Activated T-cell treated with anti-CD3 and anti-CD28 coated beads for 4 hours (primary cell): ENCODE measurements around the gene RIPOR1.

ENCODE experiments used
- DNase-seq: peaks from one replicate; pipeline ENCODE4 v3.0.0-alpha.2; 2020

RIPOR1 gene

DNA sequence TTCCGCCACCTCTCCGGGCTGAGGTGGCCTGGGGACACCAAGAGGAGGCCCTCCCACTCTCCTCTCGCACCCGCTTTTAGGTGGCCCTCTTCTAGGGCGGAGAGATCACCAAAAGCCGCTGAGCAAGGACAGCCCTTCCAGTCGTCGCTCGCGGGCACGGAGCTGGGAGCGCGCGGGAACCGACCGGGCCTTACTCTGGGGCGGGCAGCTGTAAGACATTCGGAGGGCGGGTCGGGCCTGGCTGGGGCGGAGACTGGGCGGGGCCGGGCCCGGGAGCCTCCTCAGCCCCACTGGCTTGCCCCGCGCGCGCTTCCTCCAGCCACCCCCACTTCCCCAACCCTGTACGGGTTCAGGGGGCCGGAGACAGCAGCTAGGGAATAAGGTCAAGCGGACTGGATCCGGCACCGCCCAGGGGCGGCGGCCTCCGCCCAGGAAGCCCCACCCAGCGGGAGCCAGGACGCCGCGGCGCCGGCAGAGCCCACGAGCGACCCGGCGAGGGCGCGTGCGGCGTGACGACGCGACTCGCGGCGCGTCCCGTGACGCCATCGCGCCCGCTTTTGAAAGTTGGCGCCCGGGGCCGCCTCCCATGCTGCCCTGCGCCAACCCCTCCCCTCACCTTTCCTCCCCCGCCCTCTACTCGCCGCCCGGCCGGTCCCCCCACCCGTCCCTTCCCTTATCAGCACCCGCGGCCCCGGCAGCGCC is 33.3 kb downstream of the RIPOR1 start:
- DNase-seq = peak; percentile 93

DNA sequence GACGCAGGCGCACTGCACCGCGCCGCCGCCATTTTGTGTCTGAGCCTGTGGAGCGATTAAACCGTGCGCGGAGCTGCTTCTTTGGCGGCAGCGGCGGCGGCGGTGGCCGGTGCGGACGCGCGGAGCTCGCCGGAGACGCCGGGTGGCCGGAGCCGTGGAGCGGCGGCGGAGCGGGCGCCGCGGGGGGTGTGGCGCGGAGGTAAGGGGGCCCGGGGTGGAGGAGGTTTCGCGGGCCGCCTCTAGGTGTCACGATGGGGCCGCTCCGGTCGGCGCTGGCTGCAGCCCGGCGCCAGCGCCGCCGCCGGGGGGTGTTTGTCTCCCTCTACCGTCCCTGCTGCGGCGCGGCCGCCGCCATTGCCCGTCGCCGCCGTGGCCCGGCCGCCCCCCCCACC is 33.9 kb downstream of the RIPOR1 start, which contains the start of gene CTCF:
TSS of gene CTCF (plus strand) at position 1 of the 392 bp plus-strand sequence. CDS start 48,307 bp downstream, outside the sequence.
- peak; percentile 65 for DNase-seq

DNA sequence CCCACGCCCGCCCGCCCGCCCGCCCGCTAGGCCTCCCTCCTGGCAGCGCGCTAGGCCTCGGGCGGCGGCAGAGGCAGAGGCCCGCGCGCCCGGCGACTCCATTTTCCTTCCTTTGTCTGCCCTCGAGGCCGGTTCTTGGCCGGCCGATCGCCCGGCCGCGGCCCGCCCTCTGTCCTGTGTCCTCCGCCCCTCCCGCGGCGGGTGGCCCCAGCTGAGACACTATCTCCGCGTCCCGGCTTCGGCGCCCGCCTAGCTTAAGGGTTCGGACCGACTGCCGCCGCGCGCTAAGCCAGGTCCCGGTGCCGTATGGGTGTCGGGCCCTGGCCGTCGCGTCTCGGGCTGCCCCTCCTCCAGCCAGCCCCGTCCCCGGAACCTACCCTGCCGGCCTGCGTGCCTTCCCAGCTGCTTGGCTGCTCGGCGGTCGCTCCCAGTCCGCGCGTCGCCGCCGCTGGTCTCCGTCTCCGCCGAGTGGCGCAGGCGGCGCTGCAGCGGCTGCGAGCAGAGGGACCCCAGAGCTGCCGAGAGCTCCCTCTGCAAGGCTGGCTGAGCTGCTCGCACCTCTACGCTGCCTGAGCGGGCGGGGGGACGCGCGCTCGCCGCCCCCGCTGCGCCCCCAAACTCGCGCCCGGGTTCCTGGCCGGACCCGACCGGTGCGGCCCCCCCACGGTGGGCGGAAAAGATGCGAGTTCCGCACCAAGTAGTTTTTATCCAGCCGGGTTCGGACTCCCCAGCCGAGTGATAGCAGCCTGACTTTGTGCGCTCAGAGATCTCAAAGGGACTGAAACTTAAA is 34.5 kb downstream of the RIPOR1 start:
- DNase-seq = peak; percentile 31

DNA sequence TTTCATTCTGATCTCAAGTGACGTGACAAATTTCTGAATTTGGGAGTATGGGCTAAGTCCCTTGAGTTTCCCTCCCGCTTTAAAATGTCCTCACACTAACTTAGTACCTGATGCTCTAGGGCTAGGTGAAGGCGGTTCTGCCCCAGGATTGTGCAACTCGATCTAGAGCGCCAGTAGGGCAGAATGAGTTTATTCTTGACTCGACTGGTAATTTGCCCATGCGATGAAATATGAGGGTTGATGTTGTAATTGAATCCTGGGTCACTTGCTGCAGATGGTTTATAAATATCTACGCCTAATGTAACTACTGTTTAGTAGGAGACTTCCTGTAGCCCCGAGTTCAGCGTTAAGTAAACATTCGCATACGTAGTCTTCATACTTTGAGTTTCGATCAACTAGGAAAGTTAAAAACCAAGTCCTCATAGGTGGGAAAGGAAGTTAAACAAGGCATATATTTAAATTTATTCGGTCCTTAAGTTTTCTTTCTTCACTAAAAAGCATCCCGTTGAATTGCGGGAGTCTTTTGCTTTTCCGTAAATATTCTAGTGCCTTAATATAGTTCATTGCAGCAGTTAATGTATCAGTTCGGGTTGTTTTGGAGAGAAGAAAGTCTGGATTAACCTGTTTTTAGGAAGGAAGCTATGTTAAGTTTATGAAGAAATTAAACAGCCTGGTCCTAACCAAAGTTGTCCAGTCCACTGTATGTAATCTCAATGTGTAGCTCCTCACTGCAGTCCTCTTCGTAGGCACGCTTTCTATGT is 35.3 kb downstream of the RIPOR1 start:
- DNase-seq = no peak

DNA sequence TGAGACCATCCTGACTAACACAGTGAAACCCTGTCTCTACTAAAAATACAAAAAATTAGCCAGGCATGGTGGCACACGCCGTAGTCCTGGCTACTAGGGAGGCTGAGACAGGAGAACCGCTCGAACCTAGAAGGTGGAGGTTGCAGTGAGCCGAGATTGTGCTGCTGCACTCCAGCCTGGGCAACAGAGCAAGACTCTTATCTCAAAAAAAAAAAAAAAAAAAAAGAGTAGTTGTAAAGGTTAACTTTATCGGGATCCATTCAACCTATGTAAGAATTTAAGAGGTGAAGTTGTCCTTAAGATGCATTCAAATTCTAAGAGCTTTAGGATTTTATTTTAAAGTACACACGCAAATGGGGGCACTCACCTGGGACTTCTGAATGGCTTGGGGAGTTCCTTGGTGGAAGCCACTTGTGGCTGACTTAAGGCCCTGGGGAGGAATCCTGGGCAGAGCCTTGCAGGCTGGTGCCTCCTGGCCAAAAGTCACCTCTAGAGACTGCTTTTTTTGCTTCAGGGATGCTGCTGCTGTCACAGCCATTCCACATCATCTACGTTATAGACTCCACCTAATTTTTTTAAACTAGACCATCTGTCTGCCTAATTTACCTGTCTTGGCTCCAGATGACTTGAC is 37.0 kb downstream of the RIPOR1 start:
- no peak for DNase-seq

DNA sequence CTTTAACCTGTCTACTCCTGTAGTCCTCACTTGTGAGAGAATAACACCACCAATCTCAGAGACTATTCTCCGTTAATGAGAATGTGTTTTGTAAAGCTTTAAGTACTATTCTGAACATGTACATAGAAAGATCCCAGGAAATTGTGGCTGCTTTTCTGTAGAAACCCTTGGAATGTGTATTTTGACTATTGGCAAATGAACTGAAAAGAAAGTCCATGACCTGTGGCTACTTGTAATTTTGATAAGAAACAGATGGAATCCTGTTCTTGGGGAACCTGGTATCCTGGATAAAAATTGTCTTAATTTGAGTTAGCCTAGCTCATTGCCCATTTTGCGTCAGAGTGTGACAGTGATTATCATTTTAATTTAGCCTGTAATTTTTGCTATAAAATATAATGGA is 42.8 kb downstream of the RIPOR1 start:
- DNase-seq = no peak

DNA sequence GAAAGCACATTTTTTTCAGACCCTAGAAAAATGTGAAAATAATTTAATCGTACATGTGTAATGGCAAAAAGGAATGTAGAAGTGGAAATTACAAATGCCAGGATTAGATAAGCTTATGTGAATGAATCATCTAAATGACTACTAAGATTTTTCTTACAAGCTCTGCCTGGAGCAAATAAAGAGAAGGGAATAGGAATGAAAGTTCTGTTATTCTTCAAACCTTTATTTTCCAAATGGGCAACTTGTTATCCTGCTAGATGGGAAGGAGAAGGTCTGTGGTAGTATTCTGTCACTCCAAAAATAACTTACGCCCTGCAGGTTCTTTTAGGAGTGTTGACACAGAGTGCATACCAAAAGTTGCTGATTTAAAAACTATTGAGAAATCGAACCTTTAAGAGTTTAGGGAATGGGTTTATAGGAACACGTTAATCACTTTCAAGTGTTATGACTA is 43.4 kb downstream of the RIPOR1 start:
- no peak for DNase-seq

DNA sequence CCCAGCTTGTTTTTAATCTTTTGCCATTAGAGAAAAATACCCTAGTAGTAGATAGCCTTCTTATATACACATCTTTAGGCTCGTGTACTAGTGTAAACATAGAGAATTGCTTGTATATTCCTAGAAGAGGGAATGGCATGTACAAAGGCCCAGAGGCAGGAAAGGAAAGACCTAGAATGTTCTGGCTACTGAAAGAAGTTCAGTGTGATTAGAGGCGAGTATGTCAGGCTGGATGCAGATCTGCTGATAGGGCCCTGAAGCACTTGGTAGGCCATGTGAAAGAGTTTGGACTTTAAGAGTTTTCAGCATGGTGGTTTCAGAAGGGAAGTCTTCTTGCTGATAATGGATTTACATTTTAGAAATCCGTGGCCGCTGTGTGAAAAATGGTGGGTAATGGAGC is 51.1 kb downstream of the RIPOR1 start:
- no peak for DNase-seq

DNA sequence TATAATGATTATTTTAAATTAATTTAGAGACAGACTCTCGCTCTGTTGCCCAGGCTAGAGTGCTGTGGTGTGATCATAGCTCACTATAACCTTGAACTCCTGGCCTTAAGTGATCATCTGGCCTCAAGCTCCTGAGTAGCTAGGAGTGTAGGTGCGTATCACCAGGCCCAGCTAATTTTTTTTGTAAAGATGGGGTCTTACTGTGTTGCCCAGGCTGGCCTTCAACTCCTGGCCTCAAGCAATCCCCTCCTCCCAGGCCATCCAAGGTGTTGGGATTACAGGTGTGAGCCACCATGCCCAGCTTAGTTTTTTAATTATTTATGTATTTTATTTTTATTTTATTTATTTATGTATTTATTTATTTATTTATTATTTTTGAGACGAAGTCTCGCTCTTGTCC is 51.6 kb downstream of the RIPOR1 start:
- no peak for DNase-seq

DNA sequence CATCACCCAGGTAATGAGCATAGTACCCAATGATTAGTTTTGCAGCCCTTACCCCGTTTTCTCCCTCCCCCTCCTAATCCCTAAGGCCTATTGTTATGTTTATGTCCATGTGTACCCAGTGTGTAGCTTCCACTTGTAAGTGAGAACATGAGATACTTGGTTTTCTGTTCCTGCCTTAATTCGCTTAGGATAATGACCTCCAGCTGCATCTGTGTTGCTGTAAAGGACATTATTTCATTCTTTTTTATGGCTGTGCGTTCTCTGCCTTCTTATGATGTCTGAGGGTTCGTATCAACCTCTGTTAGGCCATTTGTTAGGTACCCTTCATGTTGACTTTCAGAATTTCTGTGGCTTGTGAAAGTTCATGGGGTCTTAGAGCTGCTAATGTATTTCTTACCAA is 64.7 kb downstream of the RIPOR1 start:
- no peak for DNase-seq

DNA sequence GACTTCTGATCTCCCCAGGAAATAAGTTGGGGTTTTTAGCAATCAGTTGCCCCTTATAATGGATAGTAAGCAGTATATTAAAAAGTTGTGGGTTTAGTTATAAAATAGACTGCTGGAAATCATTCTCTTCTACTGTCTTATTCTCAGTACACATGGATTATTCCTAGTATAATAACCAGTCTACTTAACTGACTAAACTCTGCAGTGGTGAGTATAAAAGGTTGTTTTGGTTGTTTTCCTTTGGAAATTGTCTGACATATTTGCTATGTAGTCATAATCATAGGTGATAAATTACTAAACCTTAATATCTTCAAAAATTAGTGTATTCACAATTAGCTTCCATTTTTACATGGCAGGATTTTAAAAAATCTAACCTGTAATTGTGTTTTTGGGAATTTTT is 65.1 kb downstream of the RIPOR1 start:
- no peak for DNase-seq

DNA sequence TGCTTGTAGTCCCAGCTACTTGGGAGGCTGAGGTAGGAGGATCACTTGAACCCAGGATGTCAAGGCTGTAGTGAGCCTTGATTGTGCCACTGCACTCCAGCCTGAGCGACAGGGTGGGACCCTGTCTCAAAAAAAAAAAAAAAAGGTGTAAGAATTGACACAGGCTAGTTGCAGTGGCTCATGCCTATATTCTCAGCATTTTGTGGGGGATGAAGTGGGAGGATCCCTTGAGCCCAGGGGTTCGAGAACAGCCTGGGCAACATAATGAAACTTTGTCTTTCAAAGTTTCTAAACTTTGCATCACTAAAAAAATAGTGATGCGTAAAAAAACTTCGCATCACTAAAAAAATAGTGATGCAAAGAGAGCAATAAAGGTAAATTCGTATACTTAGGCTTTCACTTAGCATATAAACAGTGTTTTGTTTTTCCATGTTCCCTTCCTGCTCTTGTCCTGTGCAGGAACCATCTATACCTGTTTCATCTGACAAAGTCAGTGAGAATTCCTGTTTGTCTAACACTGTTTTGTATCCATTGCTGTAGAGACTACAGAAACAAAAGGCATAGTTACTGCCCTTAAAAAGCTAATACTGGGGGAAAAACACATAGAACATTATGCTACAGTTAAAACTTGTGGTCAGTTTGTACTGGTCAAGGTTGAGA is 65.8 kb downstream of the RIPOR1 start:
- no peak for DNase-seq

DNA sequence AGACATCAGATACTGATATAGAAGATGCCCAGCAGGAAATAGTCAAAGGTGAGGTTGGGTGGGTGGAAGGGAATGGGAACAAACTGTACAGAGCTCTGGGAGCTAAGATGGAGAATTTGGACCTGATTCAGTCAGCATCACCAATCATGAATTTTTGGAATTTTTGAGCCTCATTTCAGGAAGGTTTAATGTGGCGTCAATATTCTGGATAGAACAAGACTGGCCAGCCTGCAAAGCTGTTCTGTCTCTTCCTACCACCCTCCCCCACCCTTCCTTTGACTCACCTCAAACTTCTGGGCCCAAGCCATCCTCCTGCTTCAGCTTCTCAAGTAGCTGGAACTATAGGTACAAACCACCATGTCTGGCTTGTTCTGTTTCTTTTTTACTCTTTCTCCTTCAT is 66.3 kb downstream of the RIPOR1 start:
- no peak for DNase-seq
